Vagina (tissue), 2 donors: Measurements from ENCODE around the gene CAPN15. TPM values are rescaled to one million over a fixed set of nuclear protein-coding genes. Genes with fewer than 3 reads are reported as not detected.
"Not testable (repeated sequence)": the region's sequence is repeated elsewhere in the genome, so short reads cannot be mapped to it uniquely, and the experiment has no call there.

Source experiments
- DNase-seq, 2 donors: peaks; one replicate each; pipeline ENCODE4 v3.0.0-alpha.2; 2017; ENCODE audit errors: extremely low spot score in 2 of 2
- H3K27ac ChIP-seq: fragments of 200-600 bp; sonication (generic); one replicate; pipeline ENCODE4 v1.5.1; 2019
- H3K27me3 ChIP-seq: fragments of 200-600 bp; sonication (generic); one replicate; pipeline ENCODE4 v1.5.1; 2019
- H3K36me3 ChIP-seq, 2 donors: fragments of 200-600 bp; sonication (generic); one replicate each; pipeline ENCODE4 v1.5.1; 2017 to 2019
- H3K4me1 ChIP-seq: fragments of 200-600 bp; sonication (generic); one replicate; pipeline ENCODE4 v1.5.1; 2019
- H3K4me3 ChIP-seq, 2 donors: fragments of 200-600 bp; sonication (generic); 1 replicate in 1 of 2; 2 replicates in 1 of 2; pipeline ENCODE4 v1.5.1; 2016 to 2019
- H3K9me3 ChIP-seq: fragments of 200-600 bp; sonication (generic); one replicate; pipeline ENCODE4 v1.5.1; 2019
- POLR2A ChIP-seq, 2 donors: fragments of 450-650 bp; IDR thresholded peaks; one replicate each; pipeline ENCODE4 v1.6.1; 2017; ENCODE audit warnings: antibody characterized with exemption in 2 of 2, mild to moderate bottlenecking in 2 of 2, moderate library complexity in 2 of 2
- POLR2AphosphoS5 ChIP-seq, 2 donors: sonication (generic); formaldehyde crosslinking; IDR thresholded peaks; one replicate each; pipeline ENCODE4 v1.9.0; 2017; ENCODE audit warnings: antibody characterized with exemption in 2 of 2, mild to moderate bottlenecking in 2 of 2, low read depth in 1 of 2; ENCODE audit not compliant: insufficient read depth in 1 of 2
- intact Hi-C: fragments of 100-400 bp; cut with DNase I; formaldehyde crosslinking; loops from one replicate; pipeline ENCODE4 v1.15.1; 2023
- total RNA-seq: library from RNA; depleted of rRNA; stranded (reverse); fragments of >200 nt; gene quantifications from one replicate; pipeline ENCODE4 v1.2.3, GENCODE V29; 2016
- TF ChIP-seq, protein P1 (sequence below), 3 experiments: fragments of 450-650 bp in 2 of 3; fragments of 200-600 bp in 1 of 3; sonication (generic) in 1 of 3; IDR thresholded peaks; one replicate each; pipeline ENCODE4 v1.5.1; 2017 to 2019; ENCODE audit warnings: antibody characterized with exemption in 3 of 3, mild to moderate bottlenecking in 2 of 3, moderate library complexity in 2 of 3

Gene CAPN15
- total RNA-seq, 1 donor from 2014 or later: 38.3 TPM

DNA sequence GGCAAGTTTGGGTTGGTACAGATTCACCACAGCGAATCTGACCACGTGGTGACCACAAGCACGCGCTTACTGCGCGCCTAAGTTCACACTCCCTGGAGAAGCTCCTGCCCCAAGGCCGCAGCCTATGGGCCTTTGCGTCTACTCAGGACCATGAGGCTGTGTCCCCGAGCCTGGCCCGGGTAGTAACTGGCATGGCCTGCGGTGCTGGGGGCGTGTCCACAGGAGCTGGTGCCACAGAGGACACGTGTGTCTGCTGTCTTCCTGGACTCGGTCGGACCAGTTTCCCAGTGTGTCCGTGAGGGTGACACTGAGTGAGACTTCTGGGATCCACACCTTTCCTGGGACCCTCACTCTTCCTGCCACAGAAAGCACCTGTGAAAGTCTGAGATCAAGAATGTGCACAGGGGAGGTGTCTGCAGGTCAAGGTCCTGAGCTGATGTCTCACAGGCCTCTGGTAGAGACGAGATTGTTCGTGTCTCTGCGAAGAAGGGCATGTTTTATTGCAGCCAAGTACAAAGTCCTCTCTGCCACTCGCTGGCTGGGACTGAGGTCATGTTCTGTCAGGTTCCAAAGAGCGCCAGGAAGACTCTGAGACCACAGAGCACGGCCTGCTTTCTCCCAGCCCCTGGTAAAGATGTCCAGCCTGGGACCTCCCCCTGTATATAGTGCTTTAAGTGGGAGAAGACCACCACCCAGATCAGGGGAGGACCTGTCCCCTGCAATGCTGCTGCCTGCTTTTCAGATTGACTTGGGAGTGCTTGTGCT lies 25.2 kb upstream of the CAPN15 start:
- intact Hi-C loops: no loop called here

GRCh38 chr16:503150-504071 lies 24.1 kb upstream of the CAPN15 start:
- TF ChIP-seq POLR2AphosphoS5 (IDR thresholded peaks at IDR 0.05; ENCODE audit: insufficient read depth in 1 of 2, low read depth in 1 of 2) (no peak), POLR2A (IDR thresholded peaks at IDR 0.05) (no peak)
- TF ChIP-seq, protein P1, sequence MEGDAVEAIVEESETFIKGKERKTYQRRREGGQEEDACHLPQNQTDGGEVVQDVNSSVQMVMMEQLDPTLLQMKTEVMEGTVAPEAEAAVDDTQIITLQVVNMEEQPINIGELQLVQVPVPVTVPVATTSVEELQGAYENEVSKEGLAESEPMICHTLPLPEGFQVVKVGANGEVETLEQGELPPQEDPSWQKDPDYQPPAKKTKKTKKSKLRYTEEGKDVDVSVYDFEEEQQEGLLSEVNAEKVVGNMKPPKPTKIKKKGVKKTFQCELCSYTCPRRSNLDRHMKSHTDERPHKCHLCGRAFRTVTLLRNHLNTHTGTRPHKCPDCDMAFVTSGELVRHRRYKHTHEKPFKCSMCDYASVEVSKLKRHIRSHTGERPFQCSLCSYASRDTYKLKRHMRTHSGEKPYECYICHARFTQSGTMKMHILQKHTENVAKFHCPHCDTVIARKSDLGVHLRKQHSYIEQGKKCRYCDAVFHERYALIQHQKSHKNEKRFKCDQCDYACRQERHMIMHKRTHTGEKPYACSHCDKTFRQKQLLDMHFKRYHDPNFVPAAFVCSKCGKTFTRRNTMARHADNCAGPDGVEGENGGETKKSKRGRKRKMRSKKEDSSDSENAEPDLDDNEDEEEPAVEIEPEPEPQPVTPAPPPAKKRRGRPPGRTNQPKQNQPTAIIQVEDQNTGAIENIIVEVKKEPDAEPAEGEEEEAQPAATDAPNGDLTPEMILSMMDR (IDR thresholded peaks at IDR 0.05): no peak
- H3K4me3 ChIP-seq: no peak overlapping the region
- no peak overlapping the region for H3K27ac ChIP-seq
- H3K27me3 ChIP-seq: no peaks in the 10 kb centered on the region
- H3K4me1 ChIP-seq: no peaks in the 10 kb centered on the region
- H3K36me3 ChIP-seq: no peaks in the 10 kb centered on the region
- intact Hi-C loops: no loop called here
- DNase-seq: no peak
- no peaks in the 10 kb centered on the region for H3K9me3 ChIP-seq

More for the DNA sequence above, 25.2 kb upstream of the CAPN15 start:
- DNase-seq: no peak
- Histone ChIP-seq H3K4me3 (no peak overlapping the region), H3K27me3 (no peaks in the 10 kb centered on the region), H3K36me3 (no peaks in the 10 kb centered on the region), H3K4me1 (no peaks in the 10 kb centered on the region), H3K27ac (no peak overlapping the region), H3K9me3 (no peaks in the 10 kb centered on the region)
- TF ChIP-seq, protein P1 (IDR thresholded peaks at IDR 0.05): no peak
- TF ChIP-seq POLR2AphosphoS5 (IDR thresholded peaks at IDR 0.05; ENCODE audit: insufficient read depth in 1 of 2, low read depth in 1 of 2) (no peak), POLR2A (IDR thresholded peaks at IDR 0.05) (no peak)

- Histone ChIP-seq H3K27ac (no peak overlapping the region), H3K4me1 (no peaks in the 10 kb centered on the region), H3K9me3 (no peaks in the 10 kb centered on the region), H3K4me3 (no peak overlapping the region), H3K36me3 (peaks cover 0 to 5% of the 10 kb centered on the region in 2 donors), H3K27me3 (no peaks in the 10 kb centered on the region)
- intact Hi-C loops: no loop called here
- TF ChIP-seq POLR2AphosphoS5 (IDR thresholded peaks at IDR 0.05; ENCODE audit: insufficient read depth in 1 of 2, low read depth in 1 of 2) (no peak), POLR2A (IDR thresholded peaks at IDR 0.05) (no peak)
- TF ChIP-seq, protein P1 (IDR thresholded peaks at IDR 0.05): no peak
- DNase-seq: no peak
Measured at GRCh38 chr16:505479-506245, 21.9 kb upstream of the CAPN15 start.

DNA sequence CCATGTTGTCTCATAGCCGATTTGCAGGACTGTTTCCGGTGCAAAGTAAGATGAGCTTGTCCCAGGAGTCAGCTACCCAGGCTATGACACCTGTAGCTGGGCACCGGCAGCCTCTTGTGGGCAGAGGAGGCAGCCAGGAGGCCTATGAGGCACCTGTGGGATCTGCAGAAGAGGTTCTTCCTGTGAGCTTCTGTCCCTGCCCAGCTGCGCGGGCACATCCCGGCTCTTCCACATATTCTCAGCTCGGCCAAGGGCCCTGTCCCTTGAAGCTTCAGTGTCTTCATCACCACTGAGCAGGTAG lies 21.3 kb upstream of the CAPN15 start:
- Histone ChIP-seq H3K27ac (no peak overlapping the region), H3K4me1 (no peaks in the 10 kb centered on the region), H3K27me3 (no peaks in the 10 kb centered on the region), H3K4me3 (no peak overlapping the region), H3K9me3 (no peaks in the 10 kb centered on the region), H3K36me3 (peaks cover 0 to 5% of the 10 kb centered on the region in 2 donors)
- DNase-seq: no peak
- TF ChIP-seq, protein P1 (IDR thresholded peaks at IDR 0.05): no peak
- TF ChIP-seq POLR2A (IDR thresholded peaks at IDR 0.05): no peak
- intact Hi-C loops: no loop called here

DNA sequence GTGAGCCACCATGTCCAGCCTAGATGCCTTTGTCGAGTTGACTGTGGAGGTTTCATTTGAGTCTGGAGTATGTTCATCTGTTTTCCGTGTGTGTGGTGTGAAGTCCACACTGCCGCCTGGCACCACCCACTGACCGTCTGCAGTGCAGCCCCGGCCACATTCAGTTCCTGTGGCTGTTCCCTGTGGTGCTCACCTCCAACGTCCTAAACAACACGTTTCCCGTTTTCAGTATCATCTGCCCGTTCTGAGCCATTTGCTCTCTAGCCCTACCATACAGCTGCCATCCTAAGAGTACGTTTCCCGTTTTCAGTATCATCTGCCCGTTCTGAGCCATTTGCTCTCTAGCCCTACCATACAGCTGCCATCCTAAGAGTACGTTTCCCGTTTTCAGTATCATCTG lies 20.0 kb upstream of the CAPN15 start:
- H3K9me3 ChIP-seq, H3K4me1 ChIP-seq, H3K36me3 ChIP-seq, H3K27ac ChIP-seq, DNase-seq, H3K27me3 ChIP-seq, intact Hi-C loops, H3K4me3 ChIP-seq: not testable (repeated sequence)
